Endothelial cell of umbilical vein (primary cell): Measurements from ENCODE around the gene PGAP6. TPM values are rescaled to one million over a fixed set of nuclear protein-coding genes. Genes with fewer than 3 reads are reported as not detected.

Experiments
- BruUV-seq: library from RNA; stranded (reverse); fragments of 400-500 nt; replicated peaks from 2 replicates; lab custom pipeline; 2021; lab: Mats Ljungman, UMichigan
- CTCF ChIA-PET: fragments of 300-600, 350-600 bp; sonication (Branson Sonifier 250); formaldehyde crosslinking; loops from one replicate; lab custom pipeline; 2021; ENCODE audit warnings: antibody characterized with exemption, inconsistent platforms; lab: Charles Lee
- POLR2A ChIA-PET: fragments of 300-600, 350-600 bp; sonication (Branson Sonifier 250); formaldehyde crosslinking; loops from one replicate; lab custom pipeline; 2021; ENCODE audit warnings: antibody characterized with exemption, inconsistent platforms; lab: Charles Lee
- DNase-seq: peaks from one replicate; pipeline ENCODE4 v3.0.0-alpha.2; 2011; ENCODE audit warnings: low read depth, low spot score
- FAIRE-seq: peaks from 2 replicates; lab custom pipeline; 2011; peaks lifted over from hg19 to GRCh38; lab: Jason Lieb, UNC
- H2AFZ ChIP-seq: 2 replicates; pipeline ENCODE4 v1.6.0; 2012; ENCODE audit warnings: low read depth, low read length, control low read depth, inconsistent platforms
- H3K27ac ChIP-seq: 2 replicates; pipeline ENCODE4 v1.5.1; 2011; ENCODE audit warnings: low read depth, mild to moderate bottlenecking, control low read depth, low read length, moderate library complexity; ENCODE audit not compliant: insufficient read depth
- H3K27me3 ChIP-seq, 2 experiments: 2 replicates each; pipeline versions ENCODE4 v1.6.0 to v1.6.1; 2011; ENCODE audit warnings: low read length in 2 of 2, mixed read lengths in 1 of 2; ENCODE audit not compliant: control insufficient read depth in 2 of 2, insufficient read depth in 2 of 2
- H3K36me3 ChIP-seq, 2 experiments: 2 replicates in 1 of 2; 3 replicates in 1 of 2; pipeline ENCODE4 v1.5.1; 2011; ENCODE audit warnings: low read length in 2 of 2, mild to moderate bottlenecking in 1 of 2, moderate library complexity in 1 of 2; ENCODE audit not compliant: control insufficient read depth in 2 of 2, insufficient read depth in 2 of 2; ENCODE audit errors: extremely low read depth in 1 of 2
- H3K4me1 ChIP-seq: 3 replicates; pipeline ENCODE4 v1.5.1; 2011; ENCODE audit warnings: mild to moderate bottlenecking, low read length; ENCODE audit not compliant: control insufficient read depth, insufficient read depth; ENCODE audit errors: extremely low read depth
- H3K4me2 ChIP-seq: 2 replicates; pipeline ENCODE4 v1.6.1; 2011; ENCODE audit warnings: low read length, control low read depth, mixed read lengths; ENCODE audit not compliant: insufficient read depth
- H3K4me3 ChIP-seq, 3 experiments: fragments of 200-600 bp in 1 of 3; sonication (generic), shearing (Covaris generic) in 1 of 3; replicated peaks in 1 of 3; 2 replicates each; pipeline ENCODE4 v1.5.1; 2011 to 2016; ENCODE audit warnings: control low read depth in 3 of 3, low read length in 3 of 3, mild to moderate bottlenecking in 2 of 3, inconsistent platforms in 1 of 3, low read depth in 1 of 3, moderate library complexity in 1 of 3; ENCODE audit not compliant: insufficient read depth in 1 of 3
- H3K79me2 ChIP-seq: 2 replicates; pipeline ENCODE4 v1.6.0; 2012; ENCODE audit warnings: low read length, inconsistent platforms; ENCODE audit not compliant: control insufficient read depth, insufficient read depth
- H3K9ac ChIP-seq: replicated peaks from 2 replicates; pipeline ENCODE3; 2011; ENCODE audit warnings: low read length, control low read depth; ENCODE audit not compliant: insufficient read depth; ENCODE audit errors: extremely low read depth
- H3K9me1 ChIP-seq: replicated peaks from 3 replicates; pipeline ENCODE4 v1.6.0; 2011; ENCODE audit warnings: mild to moderate bottlenecking, low read length; ENCODE audit not compliant: control insufficient read depth, insufficient read depth; ENCODE audit errors: extremely low read depth
- H3K9me3 ChIP-seq: replicated peaks from 2 replicates; pipeline ENCODE4 v1.5.1; 2012; ENCODE audit warnings: low read length, inconsistent platforms; ENCODE audit not compliant: control insufficient read depth, insufficient read depth
- H4K20me1 ChIP-seq: replicated peaks from 2 replicates; pipeline ENCODE3; 2011; ENCODE audit warnings: mild to moderate bottlenecking, low read length; ENCODE audit not compliant: control insufficient read depth, insufficient read depth; ENCODE audit errors: extremely low read depth
- EZH2 ChIP-seq: IDR thresholded peaks from 2 replicates; pipeline ENCODE4 v1.6.1; 2012; ENCODE audit warnings: borderline replicate concordance, low read depth, mild to moderate bottlenecking, moderate library complexity, low read length, inconsistent platforms; ENCODE audit not compliant: severe bottlenecking
- FOS ChIP-seq: IDR thresholded peaks from 2 replicates; pipeline ENCODE4 v1.6.1; 2011; ENCODE audit warnings: mild to moderate bottlenecking, low read length, moderate library complexity, borderline replicate concordance; ENCODE audit not compliant: insufficient read depth
- GATA2 ChIP-seq: IDR thresholded peaks from 2 replicates; pipeline ENCODE4 v1.7.0; 2011; ENCODE audit warnings: low read depth, mild to moderate bottlenecking, moderate library complexity, mixed read lengths, low read length; ENCODE audit not compliant: insufficient read length, insufficient read depth
- JUN ChIP-seq: IDR thresholded peaks from 2 replicates; pipeline ENCODE4 v1.6.1; 2011; ENCODE audit warnings: borderline replicate concordance, low read depth; ENCODE audit not compliant: insufficient read length, insufficient read depth
- MYC ChIP-seq: IDR thresholded peaks from one replicate; pipeline ENCODE4 v1.6.1; 2011; ENCODE audit warnings: mild to moderate bottlenecking, low read depth, low read length
- POLR2A ChIP-seq: IDR thresholded peaks from 2 replicates; pipeline ENCODE4 v1.6.1; 2012; ENCODE audit warnings: low read depth, mild to moderate bottlenecking, control low read depth, low read length
- POLR2AphosphoS5 ChIP-seq: IDR thresholded peaks from 2 replicates; pipeline ENCODE4 v1.6.1; 2012; ENCODE audit warnings: low read depth, mild to moderate bottlenecking, control low read depth, low read length, moderate library complexity; ENCODE audit not compliant: insufficient read depth
- dilution Hi-C: fragments of 300-500 bp; cut with MboI; formaldehyde crosslinking; loops from one replicate; pipeline ENCODE4 v1.15.0; 2019; ENCODE audit warnings: low sequenced_read_pairs; ENCODE audit not compliant: extremely low pct_ligation_motif_present
- intact Hi-C: fragments of 100-400 bp; cut with micrococcal nuclease; formaldehyde crosslinking; loops from one replicate; pipeline ENCODE4 v1.10.0; 2022
- polyA plus RNA-seq, 4 experiments: library from polyadenylated mRNA; depleted of rRNA in 3 of 4; stranded (reverse) in 3 of 4; unstranded in 1 of 4; fragments of >200 nt; gene quantifications; 2 replicates each; pipeline versions ENCODE4 v1.2.1 to v1.2.3, GENCODE V29; 2011 to 2012; ENCODE audit warnings: missing spikeins in 1 of 4
- total RNA-seq: library from RNA; stranded (reverse); gene quantifications from 2 replicates; pipeline ENCODE4 v1.2.3, GENCODE V29; 2021
- TF ChIP-seq, protein P1 (sequence below), 2 donors: IDR thresholded peaks; 1 replicate in 1 of 2; 2 replicates in 1 of 2; pipeline ENCODE4 v1.5.1; 2011; ENCODE audit warnings: low read length in 2 of 2, mild to moderate bottlenecking in 2 of 2, moderate library complexity in 2 of 2, control low read depth in 1 of 2, inconsistent platforms in 1 of 2, low read depth in 1 of 2; ENCODE audit not compliant: insufficient read depth in 1 of 2; ENCODE audit errors: extremely low read depth in 1 of 2
- TF ChIP-seq, protein P2 (sequence below): IDR thresholded peaks from 2 replicates; pipeline ENCODE4 v1.6.1; 2011; ENCODE audit not compliant: insufficient read depth, insufficient read length

Gene PGAP6
- total and polyA plus RNA-seq, 2 donors (not counting 3 experiments of a cell fraction or from before 2014, with no cell fraction given): 89.8 to 365 TPM

DNA sequence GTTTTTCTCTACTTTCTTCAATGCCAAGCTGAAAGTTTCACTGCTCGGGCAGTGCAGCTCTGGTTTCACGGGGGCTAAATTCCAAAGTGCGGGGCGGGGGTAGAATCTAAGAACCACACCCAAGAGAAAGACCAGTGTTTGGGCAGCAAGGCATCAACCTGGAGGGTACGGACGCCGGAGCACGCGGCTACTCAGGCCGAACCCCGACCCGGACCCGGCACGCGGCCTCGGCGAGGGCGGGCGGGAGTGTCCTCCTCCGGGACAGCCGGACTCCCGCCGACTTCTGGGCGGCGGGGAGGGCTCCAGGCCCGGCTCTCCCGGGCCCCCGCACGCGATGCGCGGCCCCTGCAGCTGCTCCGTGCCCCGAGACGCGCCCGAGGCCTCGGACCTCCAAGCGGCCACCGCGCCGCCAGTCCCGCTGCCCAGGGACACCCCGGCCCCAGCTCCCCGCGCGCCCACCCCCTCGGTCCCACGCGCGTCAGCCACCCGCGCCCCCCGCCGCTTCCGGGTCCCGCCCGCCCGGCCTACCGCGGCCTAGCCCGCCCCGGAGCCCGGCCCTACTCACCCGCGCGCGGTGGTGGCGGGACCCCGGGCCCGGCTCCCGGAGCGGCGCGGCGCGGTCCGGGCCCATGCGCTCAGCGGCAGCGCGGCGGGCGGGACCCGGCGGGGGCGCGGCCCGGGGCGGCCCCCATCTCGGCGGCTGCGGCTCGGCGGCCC is 29.8 kb downstream of the PGAP6 start:
- Histone ChIP-seq H3K9me1 (no peaks in the 10 kb centered on the region), H3K4me1 (peaks cover 6% of the 10 kb centered on the region), H3K27me3 (no peaks in the 10 kb centered on the region), H4K20me1 (peaks cover 2% of the 10 kb centered on the region), H3K79me2 (peaks cover 41% of the 10 kb centered on the region), H3K9ac (peak overlapping the region; percentile 66), H3K9me3 (no peaks in the 10 kb centered on the region), H3K27ac (no peak overlapping the region), H3K36me3 (peaks cover 0 to 4% of the 10 kb centered on the region in 2 experiments), H3K4me2 (peak overlapping the region; percentile 58), H3K4me3 (peak overlapping the region; percentile 33 to 62 (median 55)), H2AFZ (peak overlapping the region; percentile 0)
- ChIA-PET CTCF (interaction anchor here (0.6 to 3.8 kb wide), 13 partner anchors 10 to 124 kb away, joined by 3 to 26 read pairs (median 4); partner anchors contain the start of genes ARHGDIG, FAM234A, LUC7L and MRPL28), POLR2A (interaction anchor here (0.5 kb wide), 1 partner anchor 31 kb away, joined by 4 read pairs; no protein-coding TSS in a partner anchor)
- TF ChIP-seq, protein P1, sequence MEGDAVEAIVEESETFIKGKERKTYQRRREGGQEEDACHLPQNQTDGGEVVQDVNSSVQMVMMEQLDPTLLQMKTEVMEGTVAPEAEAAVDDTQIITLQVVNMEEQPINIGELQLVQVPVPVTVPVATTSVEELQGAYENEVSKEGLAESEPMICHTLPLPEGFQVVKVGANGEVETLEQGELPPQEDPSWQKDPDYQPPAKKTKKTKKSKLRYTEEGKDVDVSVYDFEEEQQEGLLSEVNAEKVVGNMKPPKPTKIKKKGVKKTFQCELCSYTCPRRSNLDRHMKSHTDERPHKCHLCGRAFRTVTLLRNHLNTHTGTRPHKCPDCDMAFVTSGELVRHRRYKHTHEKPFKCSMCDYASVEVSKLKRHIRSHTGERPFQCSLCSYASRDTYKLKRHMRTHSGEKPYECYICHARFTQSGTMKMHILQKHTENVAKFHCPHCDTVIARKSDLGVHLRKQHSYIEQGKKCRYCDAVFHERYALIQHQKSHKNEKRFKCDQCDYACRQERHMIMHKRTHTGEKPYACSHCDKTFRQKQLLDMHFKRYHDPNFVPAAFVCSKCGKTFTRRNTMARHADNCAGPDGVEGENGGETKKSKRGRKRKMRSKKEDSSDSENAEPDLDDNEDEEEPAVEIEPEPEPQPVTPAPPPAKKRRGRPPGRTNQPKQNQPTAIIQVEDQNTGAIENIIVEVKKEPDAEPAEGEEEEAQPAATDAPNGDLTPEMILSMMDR (IDR thresholded peaks at IDR 0.05; ENCODE audit: extremely low read depth in 1 of 2, insufficient read depth in 1 of 2, low read depth in 1 of 2, low read length in 2 of 2): no peak
- no peak for TF ChIP-seq POLR2AphosphoS5
- no peak for TF ChIP-seq POLR2A
- TF ChIP-seq EZH2: no peak
- no peak for TF ChIP-seq GATA2
- no peak for TF ChIP-seq MYC
- TF ChIP-seq JUN: no peak
- no peak for TF ChIP-seq FOS
- TF ChIP-seq, protein P2, sequence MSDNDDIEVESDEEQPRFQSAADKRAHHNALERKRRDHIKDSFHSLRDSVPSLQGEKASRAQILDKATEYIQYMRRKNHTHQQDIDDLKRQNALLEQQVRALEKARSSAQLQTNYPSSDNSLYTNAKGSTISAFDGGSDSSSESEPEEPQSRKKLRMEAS: no peak
- intact Hi-C loops: loop anchor here (1.0 to 5.0 kb wide), 2 partner anchors 123 to 170 kb away; partner anchors contain the start of genes HBQ1 and LUC7L
- dilution Hi-C loops: no loop called here
- FAIRE-seq (no peak), DNase-seq (no peak)
- no TSS peak for BruUV-seq
